Stimulated activated naive CD8-positive, alpha-beta T cell treated with anti-CD3 and anti-CD28 coated beads, Interleukin-15, Interleukin-2, amounts not matched to agents 100 U/mL and 50 U/mL, for 24 hours (primary cell): ENCODE data around the gene MS4A18.
"Not testable (repeated sequence)": the region's sequence is repeated elsewhere in the genome, so short reads cannot be mapped to it uniquely, and the experiment has no call there.

Experiments
- ATAC-seq: fragments of 150-1000 bp; cut with Tn5 transposase; one replicate; pipeline ENCODE4 v1.10.0; 2021
- DNase-seq: peaks from one replicate; pipeline ENCODE4 v3.0.0; 2021

MS4A18 gene

GRCh38 chr11:60739114-60739513, 14.6 kb downstream of the MS4A18 start:
- ATAC-seq (no peak), DNase-seq (no peak)

DNA sequence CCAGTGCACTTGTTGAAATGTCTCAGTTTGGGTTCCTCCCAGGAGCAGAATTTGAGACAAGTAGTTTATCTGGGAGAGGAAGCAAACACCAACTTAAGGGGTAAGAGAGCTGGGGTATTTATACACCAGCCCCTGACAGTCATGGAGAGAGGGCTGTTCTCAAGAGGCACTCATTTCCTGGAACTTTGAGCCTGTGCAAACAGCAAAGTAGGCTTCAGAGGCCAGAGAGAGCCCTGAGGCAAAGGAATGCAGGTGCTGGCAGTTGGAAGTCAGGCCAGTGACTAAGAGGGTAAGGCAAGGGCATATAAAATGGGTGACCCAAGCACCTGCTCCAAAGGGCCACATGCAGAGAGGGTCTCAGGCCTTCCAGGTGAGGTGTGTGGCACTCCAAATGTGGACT, 16.1 kb downstream of the MS4A18 start:
- ATAC-seq = no peak
- DNase-seq = no peak

GRCh38 chr11:60741421-60741820, 16.9 kb downstream of the MS4A18 start:
- ATAC-seq = no peak
- no peak for DNase-seq

- no peak for ATAC-seq
- DNase-seq = no peak
Observed at GRCh38 chr11:60743058-60743457, 18.5 kb downstream of the MS4A18 start.

GRCh38 chr11:60744114-60744513, 19.6 kb downstream of the MS4A18 start:
- DNase-seq (no peak), ATAC-seq (no peak)

DNA sequence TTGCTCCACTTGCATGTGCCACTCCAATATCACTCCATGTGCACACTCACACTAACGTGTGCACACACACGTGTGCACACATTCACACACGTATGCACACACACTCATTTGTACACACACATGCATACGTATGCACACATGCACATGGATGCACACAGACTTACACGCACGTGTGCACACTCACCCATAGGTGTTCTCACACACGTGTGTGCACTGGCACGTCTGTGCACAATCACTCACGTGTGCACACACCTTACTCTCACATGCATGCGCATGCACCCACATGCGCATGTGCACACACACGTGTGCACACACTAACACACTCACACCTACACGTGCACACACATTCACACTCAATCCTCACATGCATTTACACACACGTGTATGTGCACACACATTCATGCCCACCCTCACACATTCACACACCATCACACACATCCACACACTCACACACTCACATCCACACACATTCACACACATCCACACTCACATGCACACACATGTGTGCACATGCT, 22.9 kb downstream of the MS4A18 start:
- ATAC-seq = no peak
- no peak for DNase-seq

- DNase-seq (no peak), ATAC-seq (no peak)
Observed at GRCh38 chr11:60748225-60748624, 23.7 kb downstream of the MS4A18 start.

DNA sequence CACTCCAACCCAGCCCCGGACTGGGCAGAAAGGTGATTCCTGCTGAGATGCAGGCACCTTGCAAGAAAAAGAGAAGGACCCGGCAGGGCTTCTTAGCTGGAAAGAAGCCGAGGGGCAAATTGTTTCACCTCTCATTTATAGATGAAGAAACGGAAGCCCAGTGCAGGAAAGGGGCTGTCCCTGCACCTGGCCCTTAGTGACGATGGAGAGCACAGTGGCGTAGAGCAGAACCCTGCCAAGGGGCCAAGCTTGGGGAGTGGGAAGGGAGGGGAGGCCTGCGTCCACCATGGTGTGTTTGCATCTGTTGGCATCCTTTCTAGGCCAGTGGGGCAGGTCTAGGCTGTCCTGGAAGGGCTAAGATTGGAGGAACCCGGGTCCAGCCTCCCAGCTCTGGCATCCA, 24.3 kb downstream of the MS4A18 start:
- ATAC-seq (no peak), DNase-seq (no peak)

GRCh38 chr11:60750911-60751310, 26.4 kb downstream of the MS4A18 start:
- ATAC-seq (no peak), DNase-seq (no peak)

DNA sequence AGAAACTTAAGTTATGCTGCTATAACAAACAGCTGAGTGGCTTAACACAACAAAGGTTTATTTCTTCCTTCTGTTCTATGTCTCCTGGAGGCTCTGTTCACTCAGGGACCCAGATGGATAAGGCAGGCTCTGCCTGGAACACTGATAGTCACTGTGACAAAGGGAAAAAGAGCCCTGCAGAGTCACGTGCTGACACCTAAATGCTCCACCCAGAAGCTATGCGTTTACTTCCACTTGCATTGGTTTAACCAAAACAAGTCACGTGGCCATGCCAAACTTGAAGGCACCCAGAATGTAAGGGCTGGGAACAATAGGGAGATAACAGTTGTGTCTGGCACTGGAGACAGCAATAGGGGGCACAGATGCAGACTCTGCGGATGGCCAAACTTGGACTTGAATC, 28.8 kb downstream of the MS4A18 start:
- no peak for ATAC-seq

GRCh38 chr11:60754887-60755286, 30.4 kb downstream of the MS4A18 start:
- ATAC-seq = no peak
- DNase-seq = no peak

More for the DNA sequence above, 28.8 kb downstream of the MS4A18 start:
- DNase-seq = no peak

GRCh38 chr11:60756307-60757032, 31.9 kb downstream of the MS4A18 start, which contains the start of gene MS4A15:
Gene MS4A15 (plus strand): TSS chr11:60756867. CDS start chr11:60763734, 6,867 bp downstream.
- DNase-seq = no peak
- ATAC-seq = no peak

DNA sequence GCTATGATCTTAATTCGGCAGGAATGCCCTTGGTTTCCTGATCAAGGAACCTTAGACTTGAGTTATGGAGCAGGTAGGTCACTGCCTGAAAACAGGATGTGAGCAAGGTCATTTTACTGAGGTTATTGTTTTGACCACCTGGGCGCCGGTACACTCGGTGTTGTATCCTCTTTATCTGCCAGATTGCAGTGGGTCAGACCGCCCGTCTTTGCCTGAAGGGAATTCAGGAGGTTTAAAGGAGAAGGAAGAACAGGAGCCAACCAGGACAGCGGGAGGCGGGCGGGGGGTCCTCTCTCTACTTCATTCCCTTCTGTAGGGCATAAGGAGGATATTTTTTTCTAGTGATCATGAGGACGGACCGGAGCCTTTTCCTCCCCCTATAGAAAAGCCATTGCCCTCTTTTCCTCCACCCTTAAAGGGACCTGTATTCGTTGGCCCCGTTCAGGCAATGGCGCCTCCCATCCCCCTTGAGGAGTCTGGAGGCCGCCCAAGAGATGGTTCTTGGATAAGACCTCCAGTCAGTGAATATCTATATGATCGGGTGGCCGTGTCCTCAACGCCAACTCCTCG, 32.8 kb downstream of the MS4A18 start:
- ATAC-seq = no peak

DNA sequence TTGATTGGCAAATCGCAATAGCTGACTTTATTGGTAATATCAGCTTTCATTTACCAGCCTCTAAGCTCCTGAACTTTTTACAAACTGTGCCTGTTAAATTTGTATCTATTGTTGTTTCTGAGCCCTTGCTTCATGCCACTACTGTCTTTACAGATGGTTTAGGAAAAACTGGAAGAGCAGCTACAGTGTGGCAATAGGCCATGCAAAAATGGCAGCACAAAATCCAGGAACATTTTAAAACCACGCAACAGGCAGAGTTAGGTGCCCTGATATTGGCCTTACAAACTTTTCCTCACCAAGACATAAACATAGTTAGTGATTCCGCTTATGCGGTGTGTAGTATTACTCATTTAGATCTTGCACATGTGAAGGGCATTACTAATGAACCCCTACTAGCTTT, 34.2 kb downstream of the MS4A18 start:
- ATAC-seq, DNase-seq: not testable (repeated sequence)

More for the DNA sequence above, 32.8 kb downstream of the MS4A18 start:
- DNase-seq = no peak

DNA sequence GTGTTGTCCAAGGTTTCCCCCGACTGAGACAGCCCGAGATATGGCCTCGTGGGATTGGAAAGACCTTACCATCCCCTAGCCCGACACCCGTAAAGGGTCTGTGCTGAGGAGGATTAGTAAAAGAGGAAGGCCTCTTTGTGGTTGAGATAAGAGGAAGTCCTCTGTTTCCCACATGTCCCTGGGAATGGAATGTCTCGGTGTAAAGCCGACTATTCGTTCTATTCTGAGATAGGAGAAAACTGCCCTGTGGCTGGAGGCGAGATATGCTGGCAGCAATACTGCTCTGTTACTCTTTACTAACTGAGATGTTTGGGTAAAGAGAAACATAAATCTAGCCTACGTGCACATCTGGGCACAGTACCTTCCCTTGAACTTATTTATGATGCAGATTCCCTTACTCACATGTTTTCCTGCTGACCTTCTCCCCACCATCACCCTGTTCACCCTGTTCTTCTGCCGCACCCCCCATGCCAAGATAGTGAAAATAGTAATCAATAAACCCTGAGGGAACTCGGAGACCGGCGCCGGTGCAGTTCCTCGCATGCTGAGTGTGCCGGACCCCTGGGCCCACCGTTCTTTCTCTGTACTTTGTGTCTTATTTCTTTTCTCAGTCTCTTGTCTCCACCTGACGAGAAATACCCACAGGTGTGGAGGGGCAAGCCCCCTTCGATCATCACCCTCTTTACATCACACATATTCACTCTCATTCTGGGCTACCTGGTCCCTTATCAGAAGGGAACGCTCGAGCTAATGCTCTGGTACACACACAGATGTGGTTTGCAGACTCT, 35.1 kb downstream of the MS4A18 start:
- DNase-seq, ATAC-seq: not testable (repeated sequence)

- no peak for DNase-seq
- ATAC-seq = no peak
Observed at GRCh38 chr11:60761436-60762190, 37.1 kb downstream of the MS4A18 start.

DNA sequence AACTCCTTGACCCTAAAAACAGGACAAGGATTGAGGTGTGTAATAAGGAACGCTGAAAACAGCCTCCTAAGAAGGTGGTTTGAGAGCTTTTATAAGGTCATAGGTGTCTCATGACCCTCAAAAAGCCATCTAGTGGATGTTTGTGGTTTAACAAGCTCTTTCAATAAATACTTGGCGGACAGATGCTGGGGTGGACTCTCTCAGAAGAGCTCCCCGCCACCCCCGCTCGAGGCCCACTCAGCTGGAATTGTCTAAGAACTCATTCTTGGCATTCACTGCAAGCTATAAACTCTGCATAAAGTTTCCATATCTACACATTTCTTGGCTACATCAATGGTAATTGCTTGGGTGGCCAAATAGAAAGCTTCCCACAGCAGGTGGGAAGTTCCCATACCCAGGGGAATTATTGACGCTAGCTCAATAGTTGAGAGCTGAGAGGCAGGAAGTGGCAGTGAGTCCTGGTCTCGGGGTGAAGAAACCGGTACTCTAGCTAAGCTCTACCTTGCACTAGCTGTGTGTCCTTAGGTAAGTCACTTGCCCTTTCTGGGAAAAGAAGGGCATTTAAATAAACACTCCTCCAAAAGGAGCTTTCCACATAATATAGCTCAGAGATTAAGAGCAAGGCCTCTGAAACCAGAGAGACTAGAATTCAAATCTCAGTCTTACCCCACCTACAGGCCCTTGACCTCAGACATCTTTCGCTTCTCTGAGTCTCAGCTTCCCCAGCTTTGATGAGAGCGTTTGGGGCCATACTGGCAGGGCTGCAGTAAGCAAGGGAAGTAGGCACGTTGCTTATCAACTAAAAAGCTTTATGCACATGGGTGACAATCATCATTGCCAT, 38.6 kb downstream of the MS4A18 start:
- ATAC-seq = peak; percentile 39
- no peak for DNase-seq

DNA sequence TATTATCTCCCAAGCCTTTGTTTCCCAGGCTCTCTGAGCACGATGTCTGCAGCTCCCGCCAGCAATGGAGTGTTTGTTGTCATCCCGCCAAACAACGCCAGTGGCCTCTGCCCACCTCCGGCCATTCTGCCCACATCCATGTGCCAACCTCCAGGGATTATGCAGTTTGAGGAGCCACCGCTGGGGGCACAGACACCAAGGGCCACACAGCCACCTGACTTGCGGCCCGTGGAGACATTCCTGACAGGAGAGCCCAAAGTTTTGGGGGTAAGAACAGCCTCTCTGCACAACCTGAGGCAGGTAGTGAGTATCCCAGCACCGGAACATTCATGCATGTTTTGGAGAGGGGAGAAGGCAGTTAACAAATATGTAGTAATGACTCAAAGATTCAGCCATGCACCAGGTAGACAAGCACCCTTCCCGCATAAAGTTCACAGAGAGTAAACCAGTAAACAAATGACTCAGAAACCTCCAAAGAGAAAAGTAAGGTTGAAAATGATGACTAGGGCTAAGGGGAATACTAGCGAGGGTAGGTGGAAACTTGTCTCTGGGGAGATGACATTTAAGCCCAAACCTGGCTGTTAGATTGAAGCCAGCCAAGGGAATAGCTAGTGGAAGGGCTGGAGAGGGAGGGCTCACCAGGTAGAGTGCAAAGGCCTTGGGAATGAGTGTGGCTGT, 39.3 kb downstream of the MS4A18 start:
- DNase-seq = no peak
- ATAC-seq = no peak

GRCh38 chr11:60764879-60765278, 40.4 kb downstream of the MS4A18 start:
- ATAC-seq (no peak), DNase-seq (no peak)

GRCh38 chr11:60765355-60765754, 40.8 kb downstream of the MS4A18 start:
- ATAC-seq = no peak
- no peak for DNase-seq

DNA sequence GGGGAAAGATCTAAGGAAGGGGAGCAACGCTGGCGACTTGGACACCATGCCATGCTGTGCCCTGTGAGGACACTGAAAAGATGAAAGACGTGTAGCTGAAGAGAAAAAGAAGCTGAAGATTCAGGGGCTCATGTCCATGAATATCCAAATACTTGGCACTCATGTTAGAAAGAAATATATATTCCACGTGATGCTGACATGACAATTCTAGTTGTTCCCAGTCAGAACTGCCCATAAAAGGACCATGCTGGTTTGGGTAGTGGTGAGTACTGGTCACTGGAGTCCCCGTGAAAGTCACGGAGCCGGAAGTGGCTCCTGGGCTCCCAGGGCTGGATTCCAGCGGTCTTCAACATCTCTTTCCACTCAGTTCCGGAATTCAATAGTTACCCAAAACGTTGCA, 42.0 kb downstream of the MS4A18 start:
- DNase-seq (no peak), ATAC-seq (no peak)
